Measurements from ENCODE around the gene ADGRG2.

ADGRG2 gene

GRCh38 chrX:19007011-19007410 lies 115.3 kb downstream of the ADGRG2 start:
- Histone ChIP-seq H3K9me3 (ENCODE audit: control insufficient read depth in 2 of 2, low read length in 2 of 2) (no peaks in the 10 kb centered on the region), H3K9ac (ENCODE audit: low read length in 2 of 2) (no peak overlapping the region), H3K4me3 (ENCODE audit: low read length in 2 of 2) (no peak overlapping the region), H3K4me1 (ENCODE audit: control insufficient read depth, insufficient read depth, low read length) (no peaks in the 10 kb centered on the region), H3K27ac (ENCODE audit: low read length) (no peak overlapping the region), H3K36me3 (ENCODE audit: control insufficient read depth in 2 of 2, insufficient read depth in 2 of 2, low read length in 2 of 2) (no peaks in the 10 kb centered on the region), H3K27me3 (ENCODE audit: control insufficient read depth in 1 of 2, insufficient read depth in 2 of 2, low read length in 2 of 2) (peaks cover 0 to 2% of the 10 kb centered on the region in 2 donors)

GRCh38 chrX:19005909-19006308 lies 116.4 kb downstream of the ADGRG2 start:
- Histone ChIP-seq H3K4me1 (ENCODE audit: control insufficient read depth, insufficient read depth, low read length) (no peaks in the 10 kb centered on the region), H3K27me3 (ENCODE audit: control insufficient read depth in 1 of 2, insufficient read depth in 2 of 2, low read length in 2 of 2) (peaks cover 0 to 2% of the 10 kb centered on the region in 2 donors), H3K4me3 (ENCODE audit: low read length in 2 of 2) (no peak overlapping the region), H3K36me3 (ENCODE audit: control insufficient read depth in 2 of 2, insufficient read depth in 2 of 2, low read length in 2 of 2) (no peaks in the 10 kb centered on the region), H3K9ac (ENCODE audit: low read length in 2 of 2) (no peak overlapping the region), H3K27ac (ENCODE audit: low read length) (no peak overlapping the region), H3K9me3 (ENCODE audit: control insufficient read depth in 2 of 2, low read length in 2 of 2) (no peaks in the 10 kb centered on the region)

DNA sequence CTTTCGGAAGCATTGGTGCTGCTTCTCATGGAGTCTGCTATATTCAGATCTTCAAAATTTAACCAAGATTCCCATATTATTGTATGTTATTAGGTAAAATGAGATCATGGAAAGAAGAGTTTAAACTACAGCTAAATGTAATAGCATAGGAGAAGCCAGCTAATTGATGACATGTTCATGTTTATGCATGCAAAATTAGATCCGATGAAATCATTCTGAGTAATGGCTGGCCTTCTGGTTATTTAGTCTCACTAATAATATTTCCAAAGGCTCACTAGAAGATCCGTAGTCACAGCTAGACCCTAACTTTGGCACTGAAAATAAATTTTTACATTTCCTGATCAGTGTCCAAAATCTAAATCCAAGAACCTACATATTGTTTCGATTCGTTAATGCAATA lies 118.5 kb downstream of the ADGRG2 start:
- Histone ChIP-seq H3K9ac (ENCODE audit: low read length in 2 of 2) (no peak overlapping the region), H3K27ac (ENCODE audit: low read length) (no peak overlapping the region), H3K4me3 (ENCODE audit: low read length in 2 of 2) (no peak overlapping the region), H3K4me1 (ENCODE audit: control insufficient read depth, insufficient read depth, low read length) (no peaks in the 10 kb centered on the region), H3K36me3 (ENCODE audit: control insufficient read depth in 2 of 2, insufficient read depth in 2 of 2, low read length in 2 of 2) (no peaks in the 10 kb centered on the region), H3K9me3 (ENCODE audit: control insufficient read depth in 2 of 2, low read length in 2 of 2) (no peaks in the 10 kb centered on the region), H3K27me3 (ENCODE audit: control insufficient read depth in 1 of 2, insufficient read depth in 2 of 2, low read length in 2 of 2) (peaks cover 0 to 2% of the 10 kb centered on the region in 2 donors)

DNA sequence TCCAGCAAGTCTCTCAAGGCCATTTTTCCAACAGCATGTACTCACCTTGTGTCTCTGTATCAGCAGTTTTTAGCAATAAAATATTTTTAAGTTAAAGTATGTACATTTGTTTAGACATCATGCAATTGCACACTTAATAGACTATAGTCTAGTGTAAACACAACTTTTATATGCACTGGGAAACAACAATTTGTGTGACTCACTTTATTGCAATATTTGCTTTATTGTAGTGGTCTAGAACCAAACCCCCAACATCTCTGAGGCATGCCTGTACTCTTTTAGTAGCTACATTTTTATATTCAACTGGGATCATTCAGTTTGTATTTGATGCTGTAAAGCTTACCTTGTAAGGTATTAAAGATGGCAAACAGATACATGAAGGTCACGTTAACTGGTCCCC lies 123.6 kb downstream of the ADGRG2 start:
- H3K36me3 ChIP-seq (ENCODE audit: control insufficient read depth in 2 of 2, insufficient read depth in 2 of 2, low read length in 2 of 2), result no peaks in the 10 kb centered on the region
- peaks cover 0 to 2% of the 10 kb centered on the region in 2 donors for H3K27me3 ChIP-seq (ENCODE audit: control insufficient read depth in 1 of 2, insufficient read depth in 2 of 2, low read length in 2 of 2)
- no peaks in the 10 kb centered on the region for H3K9me3 ChIP-seq (ENCODE audit: control insufficient read depth in 2 of 2, low read length in 2 of 2)
- H3K4me3 ChIP-seq (ENCODE audit: low read length in 2 of 2), result no peak overlapping the region
- no peaks in the 10 kb centered on the region for H3K4me1 ChIP-seq (ENCODE audit: control insufficient read depth, insufficient read depth, low read length)
- no peak overlapping the region for H3K27ac ChIP-seq (ENCODE audit: low read length)
- H3K9ac ChIP-seq (ENCODE audit: low read length in 2 of 2), result no peak overlapping the region

- H3K27me3 ChIP-seq (ENCODE audit: control insufficient read depth in 1 of 2, insufficient read depth in 2 of 2, low read length in 2 of 2), result no peaks in the 10 kb centered on the region
- H3K9ac ChIP-seq (ENCODE audit: low read length in 2 of 2), result no peak overlapping the region
- no peaks in the 10 kb centered on the region for H3K4me1 ChIP-seq (ENCODE audit: control insufficient read depth, insufficient read depth, low read length)
- no peak overlapping the region for H3K4me3 ChIP-seq (ENCODE audit: low read length in 2 of 2)
- no peaks in the 10 kb centered on the region for H3K9me3 ChIP-seq (ENCODE audit: control insufficient read depth in 2 of 2, low read length in 2 of 2)
- H3K36me3 ChIP-seq (ENCODE audit: control insufficient read depth in 2 of 2, insufficient read depth in 2 of 2, low read length in 2 of 2), result no peaks in the 10 kb centered on the region
- H3K27ac ChIP-seq (ENCODE audit: low read length), result no peak overlapping the region
These were observed 124.4 kb downstream of the ADGRG2 start for GRCh38 chrX:18997916-18998315.

DNA sequence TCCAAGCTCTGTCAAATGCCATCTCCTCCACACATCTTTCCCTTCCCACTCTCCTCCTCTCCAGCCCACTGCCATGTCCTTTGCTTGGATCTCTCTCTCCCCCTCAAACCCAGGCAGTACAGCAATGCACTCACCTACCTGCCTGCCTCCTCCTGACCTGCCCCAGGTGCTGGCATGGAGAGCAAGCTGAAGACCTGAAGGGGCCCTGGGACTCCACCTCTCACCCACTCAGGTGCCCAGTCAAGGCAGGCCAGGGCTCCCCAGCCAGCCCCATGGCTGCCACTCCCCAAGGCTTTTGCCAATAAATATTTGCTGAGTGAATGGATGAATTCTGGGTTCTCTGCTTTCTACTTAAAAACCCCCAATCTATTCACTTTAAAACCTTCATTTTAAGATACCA lies 125.7 kb downstream of the ADGRG2 start:
- no peaks in the 10 kb centered on the region for H3K4me1 ChIP-seq (ENCODE audit: control insufficient read depth, insufficient read depth, low read length)
- no peaks in the 10 kb centered on the region for H3K36me3 ChIP-seq (ENCODE audit: control insufficient read depth in 2 of 2, insufficient read depth in 2 of 2, low read length in 2 of 2)
- no peak overlapping the region for H3K9ac ChIP-seq (ENCODE audit: low read length in 2 of 2)
- H3K9me3 ChIP-seq (ENCODE audit: control insufficient read depth in 2 of 2, low read length in 2 of 2), result no peaks in the 10 kb centered on the region
- no peaks in the 10 kb centered on the region for H3K27me3 ChIP-seq (ENCODE audit: control insufficient read depth in 1 of 2, insufficient read depth in 2 of 2, low read length in 2 of 2)
- H3K27ac ChIP-seq (ENCODE audit: low read length), result no peak overlapping the region
- no peak overlapping the region for H3K4me3 ChIP-seq (ENCODE audit: low read length in 2 of 2)

GRCh38 chrX:18995221-18995620 lies 127.0 kb downstream of the ADGRG2 start:
- Histone ChIP-seq H3K9ac (ENCODE audit: low read length in 2 of 2) (no peak overlapping the region), H3K4me3 (ENCODE audit: low read length in 2 of 2) (no peak overlapping the region), H3K4me1 (ENCODE audit: control insufficient read depth, insufficient read depth, low read length) (no peaks in the 10 kb centered on the region), H3K27me3 (ENCODE audit: control insufficient read depth in 1 of 2, insufficient read depth in 2 of 2, low read length in 2 of 2) (no peaks in the 10 kb centered on the region), H3K36me3 (ENCODE audit: control insufficient read depth in 2 of 2, insufficient read depth in 2 of 2, low read length in 2 of 2) (no peaks in the 10 kb centered on the region), H3K9me3 (ENCODE audit: control insufficient read depth in 2 of 2, low read length in 2 of 2) (no peaks in the 10 kb centered on the region), H3K27ac (ENCODE audit: low read length) (no peak overlapping the region)

GRCh38 chrX:18994713-18995112 lies 127.6 kb downstream of the ADGRG2 start:
- Histone ChIP-seq H3K4me1 (ENCODE audit: control insufficient read depth, insufficient read depth, low read length) (no peaks in the 10 kb centered on the region), H3K9me3 (ENCODE audit: control insufficient read depth in 2 of 2, low read length in 2 of 2) (no peaks in the 10 kb centered on the region), H3K4me3 (ENCODE audit: low read length in 2 of 2) (no peak overlapping the region), H3K36me3 (ENCODE audit: control insufficient read depth in 2 of 2, insufficient read depth in 2 of 2, low read length in 2 of 2) (no peaks in the 10 kb centered on the region), H3K27me3 (ENCODE audit: control insufficient read depth in 1 of 2, insufficient read depth in 2 of 2, low read length in 2 of 2) (peaks cover 0 to 2% of the 10 kb centered on the region in 2 donors), H3K27ac (ENCODE audit: low read length) (no peak overlapping the region), H3K9ac (ENCODE audit: low read length in 2 of 2) (no peak overlapping the region)

DNA sequence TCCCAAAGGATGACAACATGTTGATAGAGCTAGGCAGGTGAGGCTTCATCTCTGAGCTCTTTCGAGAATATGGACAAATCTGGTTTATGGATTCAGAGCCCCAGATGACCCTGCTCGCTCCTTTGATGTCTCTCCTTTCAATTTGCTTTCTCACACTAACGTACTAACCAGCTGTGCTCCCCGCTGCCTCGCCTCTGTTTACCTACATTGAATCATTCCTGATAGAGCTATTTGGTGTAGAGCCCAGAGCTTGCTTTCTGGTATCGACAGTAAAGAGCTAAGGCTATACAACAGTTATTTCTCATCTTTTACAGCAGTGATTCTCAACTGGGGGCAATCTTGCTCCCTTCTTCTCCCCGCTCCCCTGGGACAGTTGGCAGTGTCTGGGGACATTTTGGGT lies 129.4 kb downstream of the ADGRG2 start:
- Histone ChIP-seq H3K4me1 (ENCODE audit: control insufficient read depth, insufficient read depth, low read length) (no peaks in the 10 kb centered on the region), H3K4me3 (ENCODE audit: low read length in 2 of 2) (no peak overlapping the region), H3K9me3 (ENCODE audit: control insufficient read depth in 2 of 2, low read length in 2 of 2) (no peaks in the 10 kb centered on the region), H3K9ac (ENCODE audit: low read length in 2 of 2) (no peak overlapping the region), H3K27me3 (ENCODE audit: control insufficient read depth in 1 of 2, insufficient read depth in 2 of 2, low read length in 2 of 2) (peaks cover 0 to 4% of the 10 kb centered on the region in 2 donors), H3K36me3 (ENCODE audit: control insufficient read depth in 2 of 2, insufficient read depth in 2 of 2, low read length in 2 of 2) (no peaks in the 10 kb centered on the region), H3K27ac (ENCODE audit: low read length) (no peak overlapping the region)

GRCh38 chrX:18985186-18985435 lies 137.2 kb downstream of the ADGRG2 start:
- H3K27ac ChIP-seq (ENCODE audit: low read length), result peak overlapping the region; percentile 58
- H3K4me3 ChIP-seq (ENCODE audit: low read length in 2 of 2), result peak overlapping the region; percentile 50 to 76
- no peaks in the 10 kb centered on the region for H3K9me3 ChIP-seq (ENCODE audit: control insufficient read depth in 2 of 2, low read length in 2 of 2)
- H3K36me3 ChIP-seq (ENCODE audit: control insufficient read depth in 2 of 2, insufficient read depth in 2 of 2, low read length in 2 of 2), result no peaks in the 10 kb centered on the region
- H3K9ac ChIP-seq (ENCODE audit: low read length in 2 of 2), result peak overlapping the region; percentile 72 to 75
- peaks cover 9% of the 10 kb centered on the region for H3K4me1 ChIP-seq (ENCODE audit: control insufficient read depth, insufficient read depth, low read length)
- peaks cover 0 to 6% of the 10 kb centered on the region in 2 donors for H3K27me3 ChIP-seq (ENCODE audit: control insufficient read depth in 1 of 2, insufficient read depth in 2 of 2, low read length in 2 of 2)

- Histone ChIP-seq H3K9ac (ENCODE audit: low read length in 2 of 2) (peak overlapping the region; percentile 72 to 75), H3K4me1 (ENCODE audit: control insufficient read depth, insufficient read depth, low read length) (peaks cover 9% of the 10 kb centered on the region), H3K9me3 (ENCODE audit: control insufficient read depth in 2 of 2, low read length in 2 of 2) (no peaks in the 10 kb centered on the region), H3K36me3 (ENCODE audit: control insufficient read depth in 2 of 2, insufficient read depth in 2 of 2, low read length in 2 of 2) (no peaks in the 10 kb centered on the region), H3K27ac (ENCODE audit: low read length) (peak overlapping the region; percentile 58), H3K4me3 (ENCODE audit: low read length in 2 of 2) (peak overlapping the region; percentile 50 to 76), H3K27me3 (ENCODE audit: control insufficient read depth in 1 of 2, insufficient read depth in 2 of 2, low read length in 2 of 2) (peaks cover 0 to 3% of the 10 kb centered on the region in 2 donors)
These were observed 137.7 kb downstream of the ADGRG2 start for GRCh38 chrX:18984381-18985185.
